Endothelial cell of umbilical vein (primary cell): ENCODE data around the gene MID1IP1. TPM values are rescaled to one million over a fixed set of nuclear protein-coding genes. Genes with fewer than 3 reads are reported as not detected.

Source experiments
- BruUV-seq: library from RNA; stranded (reverse); fragments of 400-500 nt; replicated peaks from 2 replicates; lab custom pipeline; 2021; lab: Mats Ljungman, UMichigan
- CTCF ChIA-PET: fragments of 300-600, 350-600 bp; sonication (Branson Sonifier 250); formaldehyde crosslinking; loops from one replicate; lab custom pipeline; 2021; ENCODE audit warnings: antibody characterized with exemption, inconsistent platforms; lab: Charles Lee
- POLR2A ChIA-PET: fragments of 300-600, 350-600 bp; sonication (Branson Sonifier 250); formaldehyde crosslinking; loops from one replicate; lab custom pipeline; 2021; ENCODE audit warnings: antibody characterized with exemption, inconsistent platforms; lab: Charles Lee
- DNase-seq: peaks from one replicate; pipeline ENCODE4 v3.0.0-alpha.2; 2011; ENCODE audit warnings: low read depth, low spot score
- FAIRE-seq: peaks from 2 replicates; lab custom pipeline; 2011; peaks lifted over from hg19 to GRCh38; lab: Jason Lieb, UNC
- H2AFZ ChIP-seq: 2 replicates; pipeline ENCODE4 v1.6.0; 2012; ENCODE audit warnings: low read depth, low read length, control low read depth, inconsistent platforms
- H3K27ac ChIP-seq: 2 replicates; pipeline ENCODE4 v1.5.1; 2011; ENCODE audit warnings: low read depth, mild to moderate bottlenecking, control low read depth, low read length, moderate library complexity; ENCODE audit not compliant: insufficient read depth
- H3K27me3 ChIP-seq, 2 experiments: 2 replicates each; pipeline versions ENCODE4 v1.6.0 to v1.6.1; 2011; ENCODE audit warnings: low read length in 2 of 2, mixed read lengths in 1 of 2; ENCODE audit not compliant: control insufficient read depth in 2 of 2, insufficient read depth in 2 of 2
- H3K36me3 ChIP-seq, 2 experiments: 2 replicates in 1 of 2; 3 replicates in 1 of 2; pipeline ENCODE4 v1.5.1; 2011; ENCODE audit warnings: low read length in 2 of 2, mild to moderate bottlenecking in 1 of 2, moderate library complexity in 1 of 2; ENCODE audit not compliant: control insufficient read depth in 2 of 2, insufficient read depth in 2 of 2; ENCODE audit errors: extremely low read depth in 1 of 2
- H3K4me1 ChIP-seq: 3 replicates; pipeline ENCODE4 v1.5.1; 2011; ENCODE audit warnings: mild to moderate bottlenecking, low read length; ENCODE audit not compliant: control insufficient read depth, insufficient read depth; ENCODE audit errors: extremely low read depth
- H3K4me2 ChIP-seq: 2 replicates; pipeline ENCODE4 v1.6.1; 2011; ENCODE audit warnings: low read length, control low read depth, mixed read lengths; ENCODE audit not compliant: insufficient read depth
- H3K4me3 ChIP-seq, 3 experiments: fragments of 200-600 bp in 1 of 3; sonication (generic), shearing (Covaris generic) in 1 of 3; replicated peaks in 1 of 3; 2 replicates each; pipeline ENCODE4 v1.5.1; 2011 to 2016; ENCODE audit warnings: control low read depth in 3 of 3, low read length in 3 of 3, mild to moderate bottlenecking in 2 of 3, inconsistent platforms in 1 of 3, low read depth in 1 of 3, moderate library complexity in 1 of 3; ENCODE audit not compliant: insufficient read depth in 1 of 3
- H3K79me2 ChIP-seq: 2 replicates; pipeline ENCODE4 v1.6.0; 2012; ENCODE audit warnings: low read length, inconsistent platforms; ENCODE audit not compliant: control insufficient read depth, insufficient read depth
- H3K9ac ChIP-seq: replicated peaks from 2 replicates; pipeline ENCODE3; 2011; ENCODE audit warnings: low read length, control low read depth; ENCODE audit not compliant: insufficient read depth; ENCODE audit errors: extremely low read depth
- H3K9me1 ChIP-seq: replicated peaks from 3 replicates; pipeline ENCODE4 v1.6.0; 2011; ENCODE audit warnings: mild to moderate bottlenecking, low read length; ENCODE audit not compliant: control insufficient read depth, insufficient read depth; ENCODE audit errors: extremely low read depth
- H3K9me3 ChIP-seq: replicated peaks from 2 replicates; pipeline ENCODE4 v1.5.1; 2012; ENCODE audit warnings: low read length, inconsistent platforms; ENCODE audit not compliant: control insufficient read depth, insufficient read depth
- H4K20me1 ChIP-seq: replicated peaks from 2 replicates; pipeline ENCODE3; 2011; ENCODE audit warnings: mild to moderate bottlenecking, low read length; ENCODE audit not compliant: control insufficient read depth, insufficient read depth; ENCODE audit errors: extremely low read depth
- CTCF ChIP-seq, 2 donors: IDR thresholded peaks; 1 replicate in 1 of 2; 2 replicates in 1 of 2; pipeline ENCODE4 v1.5.1; 2011; ENCODE audit warnings: low read length in 2 of 2, mild to moderate bottlenecking in 2 of 2, moderate library complexity in 2 of 2, control low read depth in 1 of 2, inconsistent platforms in 1 of 2, low read depth in 1 of 2; ENCODE audit not compliant: insufficient read depth in 1 of 2; ENCODE audit errors: extremely low read depth in 1 of 2
- EZH2 ChIP-seq: IDR thresholded peaks from 2 replicates; pipeline ENCODE4 v1.6.1; 2012; ENCODE audit warnings: borderline replicate concordance, low read depth, mild to moderate bottlenecking, moderate library complexity, low read length, inconsistent platforms; ENCODE audit not compliant: severe bottlenecking
- FOS ChIP-seq: IDR thresholded peaks from 2 replicates; pipeline ENCODE4 v1.6.1; 2011; ENCODE audit warnings: mild to moderate bottlenecking, low read length, moderate library complexity, borderline replicate concordance; ENCODE audit not compliant: insufficient read depth
- GATA2 ChIP-seq: IDR thresholded peaks from 2 replicates; pipeline ENCODE4 v1.7.0; 2011; ENCODE audit warnings: low read depth, mild to moderate bottlenecking, moderate library complexity, mixed read lengths, low read length; ENCODE audit not compliant: insufficient read length, insufficient read depth
- JUN ChIP-seq: IDR thresholded peaks from 2 replicates; pipeline ENCODE4 v1.6.1; 2011; ENCODE audit warnings: borderline replicate concordance, low read depth; ENCODE audit not compliant: insufficient read length, insufficient read depth
- MAX ChIP-seq: IDR thresholded peaks from 2 replicates; pipeline ENCODE4 v1.6.1; 2011; ENCODE audit not compliant: insufficient read depth, insufficient read length
- MYC ChIP-seq: IDR thresholded peaks from one replicate; pipeline ENCODE4 v1.6.1; 2011; ENCODE audit warnings: mild to moderate bottlenecking, low read depth, low read length
- POLR2A ChIP-seq: IDR thresholded peaks from 2 replicates; pipeline ENCODE4 v1.6.1; 2012; ENCODE audit warnings: low read depth, mild to moderate bottlenecking, control low read depth, low read length
- POLR2AphosphoS5 ChIP-seq: IDR thresholded peaks from 2 replicates; pipeline ENCODE4 v1.6.1; 2012; ENCODE audit warnings: low read depth, mild to moderate bottlenecking, control low read depth, low read length, moderate library complexity; ENCODE audit not compliant: insufficient read depth
- dilution Hi-C: fragments of 300-500 bp; cut with MboI; formaldehyde crosslinking; loops from one replicate; pipeline ENCODE4 v1.15.0; 2019; ENCODE audit warnings: low sequenced_read_pairs; ENCODE audit not compliant: extremely low pct_ligation_motif_present
- intact Hi-C: fragments of 100-400 bp; cut with micrococcal nuclease; formaldehyde crosslinking; loops from one replicate; pipeline ENCODE4 v1.10.0; 2022
- polyA plus RNA-seq, 4 experiments: library from polyadenylated mRNA; depleted of rRNA in 3 of 4; stranded (reverse) in 3 of 4; unstranded in 1 of 4; fragments of >200 nt; gene quantifications; 2 replicates each; pipeline versions ENCODE4 v1.2.1 to v1.2.3, GENCODE V29; 2011 to 2012; ENCODE audit warnings: missing spikeins in 1 of 4
- total RNA-seq: library from RNA; stranded (reverse); gene quantifications from 2 replicates; pipeline ENCODE4 v1.2.3, GENCODE V29; 2021

Gene MID1IP1
- total and polyA plus RNA-seq, 2 donors (not counting 3 experiments of a cell fraction or from before 2014, with no cell fraction given) = 23.2 to 25.1 TPM

GRCh38 chrX:38820751-38821150, 19.5 kb downstream of the MID1IP1 start:
- Histone ChIP-seq H3K4me2 (no peak overlapping the region), H2AFZ (no peak overlapping the region), H3K79me2 (no peaks in the 10 kb centered on the region), H3K9me3 (no peaks in the 10 kb centered on the region), H3K36me3 (no peaks in the 10 kb centered on the region), H3K4me3 (no peak overlapping the region), H3K9ac (no peak overlapping the region), H4K20me1 (no peaks in the 10 kb centered on the region), H3K4me1 (peaks cover 2% of the 10 kb centered on the region), H3K27me3 (peaks cover 2 to 4% of the 10 kb centered on the region in 2 experiments), H3K27ac (no peak overlapping the region), H3K9me1 (no peaks in the 10 kb centered on the region)
- intact Hi-C loops (no loop called here), dilution Hi-C loops (no loop called here)
- ChIA-PET POLR2A (no interaction called here), CTCF (no interaction called here)
- DNase-seq (no peak), FAIRE-seq (no peak)
- no TSS peak for BruUV-seq
- TF ChIP-seq MYC (no peak), EZH2 (no peak), CTCF (IDR thresholded peaks at IDR 0.05; ENCODE audit: extremely low read depth in 1 of 2, insufficient read depth in 1 of 2, low read depth in 1 of 2, low read length in 2 of 2) (no peak), MAX (no peak), JUN (no peak), FOS (no peak), GATA2 (no peak), POLR2AphosphoS5 (no peak), POLR2A (no peak)
